HUES64 (cell line): ENCODE results near the gene KIF6.

Source experiments
- H3K27ac ChIP-seq: 2 replicates; pipeline ENCODE4 v1.7.0; 2013; ENCODE audit warnings: low read depth, low read length, inconsistent platforms
- H3K27me3 ChIP-seq: 2 replicates; pipeline ENCODE4 v1.6.1; 2013; ENCODE audit warnings: mild to moderate bottlenecking, low read length; ENCODE audit not compliant: insufficient read depth
- H3K36me3 ChIP-seq: 2 replicates; pipeline ENCODE4 v1.6.1; 2013; ENCODE audit warnings: mild to moderate bottlenecking, low read length; ENCODE audit not compliant: insufficient read depth
- H3K4me1 ChIP-seq: 2 replicates; pipeline ENCODE4 v1.6.1; 2013; ENCODE audit warnings: mild to moderate bottlenecking, low read length, moderate library complexity; ENCODE audit not compliant: insufficient read depth
- H3K4me3 ChIP-seq: 2 replicates; pipeline ENCODE4 v1.5.1; 2013; ENCODE audit warnings: mild to moderate bottlenecking, low read length, moderate library complexity
- H3K9ac ChIP-seq: 2 replicates; pipeline ENCODE4 v1.6.1; 2013; ENCODE audit warnings: mild to moderate bottlenecking, low read depth, low read length
- H3K9me3 ChIP-seq: 2 replicates; pipeline ENCODE4 v1.6.1; 2013; ENCODE audit warnings: low read depth, low read length; ENCODE audit not compliant: insufficient read depth
- WGBS: fragments of 150-250, 120-280 bp; methylation state at CpG from one replicate; pipeline ENCODE4 v1.1.7; 2013; ENCODE audit warnings: missing lambda C conversion rate; 5-methylcytosine and 5-hydroxymethylcytosine counted together

The KIF6 gene

GRCh38 chr6:39543095-39543494, 182.1 kb downstream of the KIF6 start:
- H3K27ac ChIP-seq = no peak overlapping the region
- no peaks in the 10 kb centered on the region for H3K9me3 ChIP-seq
- no peaks in the 10 kb centered on the region for H3K36me3 ChIP-seq
- 90% methylated on average over 2 of the region's 2 CpGs for WGBS
- H3K27me3 ChIP-seq = no peaks in the 10 kb centered on the region
- H3K9ac ChIP-seq = no peak overlapping the region
- H3K4me3 ChIP-seq = no peak overlapping the region
- H3K4me1 ChIP-seq = no peaks in the 10 kb centered on the region

DNA sequence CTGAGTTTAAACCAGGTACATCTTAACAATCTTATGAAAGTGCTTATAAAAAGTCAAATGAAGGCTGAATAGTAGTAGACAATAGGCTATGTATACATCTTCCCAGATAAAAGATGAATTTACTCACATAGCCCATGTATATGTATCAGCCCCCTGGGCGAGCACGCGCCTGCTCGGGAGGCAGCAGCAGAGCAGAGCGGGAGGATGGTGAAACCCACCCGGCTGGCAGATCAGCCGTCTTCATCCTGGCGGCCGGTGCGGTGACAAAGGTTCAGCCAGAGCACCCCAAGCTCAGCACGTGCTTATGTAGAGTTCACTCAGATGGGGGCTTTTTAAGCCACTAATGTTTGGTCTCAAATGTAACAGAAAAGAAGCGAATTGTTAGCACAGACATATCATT, 184.8 kb downstream of the KIF6 start:
- WGBS = 93% methylated on average over 12 of the region's 12 CpGs
- H3K4me1 ChIP-seq = no peaks in the 10 kb centered on the region
- H3K27me3 ChIP-seq = no peaks in the 10 kb centered on the region
- no peak overlapping the region for H3K4me3 ChIP-seq
- H3K27ac ChIP-seq = no peak overlapping the region
- no peaks in the 10 kb centered on the region for H3K36me3 ChIP-seq
- no peaks in the 10 kb centered on the region for H3K9me3 ChIP-seq
- H3K9ac ChIP-seq = no peak overlapping the region

DNA sequence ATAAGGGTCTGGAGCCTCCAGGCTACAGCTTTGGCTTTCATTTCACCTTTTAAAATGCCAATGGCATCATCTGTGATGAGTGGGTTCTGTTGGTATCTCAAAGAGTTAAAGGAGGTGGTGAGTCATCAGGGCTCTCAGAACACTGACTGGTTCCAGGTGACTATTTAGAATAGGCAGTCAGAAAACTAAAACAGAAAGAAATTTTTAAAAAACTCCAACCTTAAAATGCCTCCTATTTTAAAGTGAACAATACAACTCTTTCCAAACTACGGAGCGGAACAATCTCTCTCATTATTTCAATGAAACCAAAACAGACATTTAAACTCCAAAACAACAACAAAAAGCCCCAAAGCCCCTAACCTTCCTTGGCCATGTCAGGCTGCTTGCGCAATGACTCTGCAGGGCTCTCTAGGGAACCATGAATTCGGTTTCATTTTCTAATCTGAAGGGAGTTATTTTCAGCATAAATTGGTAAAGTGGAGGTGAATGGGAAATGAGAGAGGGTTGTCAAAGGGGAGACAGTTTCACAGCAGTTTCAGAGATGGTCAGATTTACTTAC, 194.9 kb downstream of the KIF6 start:
- H3K27me3 ChIP-seq = no peaks in the 10 kb centered on the region
- H3K9me3 ChIP-seq = peaks cover 11% of the 10 kb centered on the region
- WGBS = 79% methylated on average over 4 of the region's 4 CpGs
- peaks cover 9% of the 10 kb centered on the region; the same call in 1 of the 2 replicates for H3K4me1 ChIP-seq
- H3K4me3 ChIP-seq = no peak overlapping the region
- no peaks in the 10 kb centered on the region for H3K36me3 ChIP-seq
- H3K9ac ChIP-seq = no peak overlapping the region
- no peak overlapping the region for H3K27ac ChIP-seq

DNA sequence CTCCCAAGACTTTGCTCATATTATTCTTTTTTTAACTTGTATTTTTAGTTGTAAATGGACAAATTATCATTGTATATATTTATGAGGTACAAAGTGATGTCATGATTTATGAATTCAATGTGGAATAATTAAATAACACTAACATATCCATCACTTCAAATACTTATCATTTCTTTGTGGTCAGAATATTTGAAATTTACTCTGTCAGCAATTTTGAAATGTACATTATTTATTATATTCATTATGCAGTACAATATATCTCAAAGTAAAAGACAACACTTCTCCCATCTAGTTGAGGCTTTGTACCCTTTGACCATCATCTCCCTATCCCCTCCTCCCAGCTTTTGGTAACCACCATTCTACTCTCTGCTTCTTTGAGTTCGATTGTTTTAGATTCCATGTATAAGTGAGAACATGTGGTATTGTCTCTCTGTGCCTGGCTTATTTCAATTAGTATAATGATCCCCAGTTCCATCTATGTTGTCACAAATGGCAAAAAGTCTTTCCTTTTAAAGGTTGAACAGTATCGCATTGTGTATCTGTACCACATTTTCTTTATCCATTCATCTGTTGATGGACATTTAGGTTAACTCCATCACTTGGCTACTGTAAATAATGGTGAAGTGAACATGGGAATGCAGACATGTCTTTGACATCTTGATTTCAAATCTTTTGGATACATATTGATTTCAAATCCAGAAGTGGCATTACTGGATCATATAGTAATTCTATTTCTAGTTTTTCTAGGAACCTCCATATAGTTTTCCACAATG, 197.2 kb downstream of the KIF6 start:
- Histone ChIP-seq H3K27ac (no peak overlapping the region), H3K9ac (no peak overlapping the region), H3K4me3 (no peak overlapping the region), H3K27me3 (no peaks in the 10 kb centered on the region), H3K4me1 (peaks cover 9% of the 10 kb centered on the region; the same call in 1 of the 2 replicates), H3K9me3 (peaks cover 10% of the 10 kb centered on the region), H3K36me3 (no peaks in the 10 kb centered on the region)
- 100% methylated on average over 1 of the region's 2 CpGs for WGBS

DNA sequence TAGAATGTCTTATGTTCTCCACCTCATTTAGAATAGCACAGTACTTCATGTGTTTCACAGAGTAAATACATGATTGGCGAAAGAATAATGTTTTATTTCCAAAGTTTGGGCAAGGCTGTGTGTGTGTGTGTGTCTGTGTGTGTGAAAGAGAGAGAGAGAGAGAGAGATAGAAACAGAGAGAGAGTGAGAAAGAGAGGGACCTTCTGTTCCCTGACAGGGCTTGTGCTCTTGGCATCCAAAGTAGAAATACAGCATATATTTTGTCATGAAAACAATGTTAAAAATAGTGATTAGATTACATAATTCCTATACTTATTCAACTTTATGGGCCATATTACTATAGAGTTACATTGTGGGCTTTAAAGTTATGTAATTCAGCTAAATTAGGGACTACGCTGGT, 201.2 kb downstream of the KIF6 start:
- no peaks in the 10 kb centered on the region for H3K27me3 ChIP-seq
- no peak overlapping the region for H3K9ac ChIP-seq
- no peaks in the 10 kb centered on the region for H3K9me3 ChIP-seq
- WGBS = 92% methylated on average over 2 of the region's 2 CpGs
- H3K36me3 ChIP-seq = no peaks in the 10 kb centered on the region
- no peaks in the 10 kb centered on the region; the same call in 1 of the 2 replicates for H3K4me1 ChIP-seq
- H3K27ac ChIP-seq = no peak overlapping the region
- H3K4me3 ChIP-seq = no peak overlapping the region

DNA sequence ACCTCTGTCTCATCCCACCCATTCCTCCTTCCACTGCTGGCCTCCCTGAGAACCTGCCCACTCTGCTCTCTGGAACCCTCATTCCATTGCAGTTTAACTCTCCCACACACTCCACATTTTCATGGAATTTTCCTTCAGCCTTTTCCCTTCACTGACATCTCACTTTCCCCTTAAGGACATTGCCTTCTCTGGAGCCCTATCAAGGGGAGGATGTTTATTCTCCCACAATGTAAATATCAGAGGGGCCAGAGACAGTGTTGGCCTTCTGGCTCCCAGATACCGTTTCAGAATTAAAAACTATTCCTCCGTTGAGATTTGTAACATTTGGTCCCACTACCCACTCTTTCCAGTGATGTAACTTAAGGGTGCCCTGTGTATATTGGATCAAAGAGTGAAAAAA, 203.2 kb downstream of the KIF6 start:
- Histone ChIP-seq H3K27me3 (no peaks in the 10 kb centered on the region), H3K9ac (no peak overlapping the region), H3K36me3 (no peaks in the 10 kb centered on the region), H3K27ac (no peak overlapping the region), H3K9me3 (no peaks in the 10 kb centered on the region), H3K4me3 (no peak overlapping the region), H3K4me1 (no peaks in the 10 kb centered on the region; the same call in 1 of the 2 replicates)
- 80% methylated on average over 2 of the region's 2 CpGs for WGBS

GRCh38 chr6:39520916-39521315, 204.3 kb downstream of the KIF6 start:
- H3K36me3 ChIP-seq = no peaks in the 10 kb centered on the region
- no peaks in the 10 kb centered on the region for H3K4me1 ChIP-seq
- no CpG with 5 or more reads among the region's 1 CpG for WGBS

GRCh38 chr6:39520411-39520810, 204.8 kb downstream of the KIF6 start:
- Histone ChIP-seq H3K9me3 (no peaks in the 10 kb centered on the region), H3K27me3 (no peaks in the 10 kb centered on the region), H3K4me3 (no peak overlapping the region), H3K27ac (no peak overlapping the region), H3K36me3 (no peaks in the 10 kb centered on the region), H3K9ac (no peak overlapping the region), H3K4me1 (no peaks in the 10 kb centered on the region)
- WGBS = 93% methylated on average over 5 of the region's 5 CpGs

More at GRCh38 chr6:39520916-39521315, 204.3 kb downstream of the KIF6 start:
- Histone ChIP-seq H3K9me3 (no peaks in the 10 kb centered on the region), H3K27me3 (no peaks in the 10 kb centered on the region), H3K27ac (no peak overlapping the region), H3K4me3 (no peak overlapping the region), H3K9ac (no peak overlapping the region)

- no peaks in the 10 kb centered on the region for H3K9me3 ChIP-seq
- H3K27me3 ChIP-seq = no peaks in the 10 kb centered on the region
- H3K36me3 ChIP-seq = no peaks in the 10 kb centered on the region
- WGBS = 100% methylated on average over 1 of the region's 2 CpGs
- H3K9ac ChIP-seq = no peak overlapping the region
- H3K4me3 ChIP-seq = no peak overlapping the region
- no peak overlapping the region for H3K27ac ChIP-seq
- H3K4me1 ChIP-seq = no peaks in the 10 kb centered on the region
Measured at GRCh38 chr6:39518221-39518620, 207.0 kb downstream of the KIF6 start.

- no peak overlapping the region for H3K27ac ChIP-seq
- H3K9ac ChIP-seq = no peak overlapping the region
- no peak overlapping the region for H3K4me3 ChIP-seq
- H3K27me3 ChIP-seq = no peaks in the 10 kb centered on the region
- H3K9me3 ChIP-seq = no peaks in the 10 kb centered on the region
- no peaks in the 10 kb centered on the region for H3K4me1 ChIP-seq
- WGBS = 88% methylated on average over 1 of the region's 1 CpG
- no peaks in the 10 kb centered on the region for H3K36me3 ChIP-seq
Measured at GRCh38 chr6:39517756-39518155, 207.5 kb downstream of the KIF6 start.

DNA sequence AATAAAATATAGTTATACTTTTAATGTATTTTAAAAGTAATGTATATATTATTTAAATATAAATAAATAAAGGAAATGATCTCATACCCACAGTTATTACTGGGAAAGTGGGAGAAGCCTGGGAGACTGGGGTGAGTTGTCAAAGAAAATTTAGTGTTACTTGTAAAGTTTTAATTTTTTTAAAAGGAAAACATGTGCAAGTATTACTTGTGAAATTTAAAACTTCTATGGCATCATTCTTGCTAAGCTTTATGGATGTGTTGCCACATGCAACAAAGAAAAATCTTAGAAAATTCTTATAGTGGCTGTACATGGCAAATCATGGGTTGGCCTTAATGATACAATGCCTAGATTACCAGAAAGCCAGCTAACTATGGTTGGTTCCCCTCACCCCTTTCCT, 208.7 kb downstream of the KIF6 start:
- Histone ChIP-seq H3K9ac (no peak overlapping the region), H3K9me3 (no peaks in the 10 kb centered on the region), H3K27me3 (no peaks in the 10 kb centered on the region), H3K4me3 (no peak overlapping the region), H3K4me1 (no peaks in the 10 kb centered on the region), H3K36me3 (no peaks in the 10 kb centered on the region), H3K27ac (no peak overlapping the region)
